Measurements from ENCODE around the gene ALG14. TPM values are rescaled to one million over a fixed set of nuclear protein-coding genes. Genes with fewer than 3 reads are reported as not detected.
"Not testable (repeated sequence)": the region's sequence is repeated elsewhere in the genome, so short reads cannot be mapped to it uniquely, and the experiment has no call there.

ALG14 gene
- total RNA-seq, 1 experiment from 2014 or later, result 4.7 TPM

DNA sequence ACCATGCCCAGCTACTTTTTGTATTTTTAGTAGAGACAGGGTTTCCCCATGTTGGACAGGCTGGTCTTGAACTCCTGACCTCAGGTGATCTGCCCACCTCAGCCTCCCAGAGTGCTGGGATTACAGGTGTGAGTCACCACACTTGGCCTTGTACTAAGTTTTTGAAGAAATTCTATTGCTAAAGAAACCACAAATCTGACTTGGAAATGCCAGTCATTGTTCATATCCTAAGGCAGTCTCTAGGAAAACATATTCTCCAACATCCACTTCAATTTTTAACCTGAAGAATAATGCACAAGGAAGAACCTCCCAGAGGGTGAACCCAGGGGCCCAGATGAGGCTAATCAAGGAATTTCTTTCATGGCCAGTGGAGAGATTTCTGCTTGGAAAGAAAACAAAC lies 20.1 kb upstream of the ALG14 start:
- in situ Hi-C loops (cut with HindIII; ENCODE audit: low pct_unique_long_range_greater_than_20kb, low sequenced_read_pairs); DNase-seq (ENCODE audit: low read depth, low spot score): not testable (repeated sequence)

DNA sequence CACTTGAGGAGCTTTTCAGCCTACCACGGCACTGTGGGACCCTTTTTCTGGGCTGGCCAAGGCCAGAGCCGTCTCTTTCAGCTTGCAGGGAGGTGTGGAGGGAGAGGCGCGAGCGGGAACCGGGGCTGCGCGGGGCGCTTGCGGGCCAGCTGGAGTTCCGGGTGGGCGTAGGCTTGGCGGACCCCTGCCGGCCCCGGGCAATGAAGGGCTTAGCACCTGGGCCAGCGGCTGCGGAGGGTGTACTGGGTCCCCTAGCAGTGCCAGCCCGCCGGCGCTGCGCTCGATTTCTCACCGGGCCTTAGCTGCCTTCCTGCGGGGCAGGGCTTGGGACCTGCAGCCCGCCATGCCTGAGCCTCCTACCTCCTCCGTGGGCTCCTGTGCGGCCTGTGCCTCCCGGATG lies 18.5 kb upstream of the ALG14 start:
- DNase-seq (ENCODE audit: low read depth, low spot score); in situ Hi-C loops (cut with HindIII; ENCODE audit: low pct_unique_long_range_greater_than_20kb, low sequenced_read_pairs): not testable (repeated sequence)

DNA sequence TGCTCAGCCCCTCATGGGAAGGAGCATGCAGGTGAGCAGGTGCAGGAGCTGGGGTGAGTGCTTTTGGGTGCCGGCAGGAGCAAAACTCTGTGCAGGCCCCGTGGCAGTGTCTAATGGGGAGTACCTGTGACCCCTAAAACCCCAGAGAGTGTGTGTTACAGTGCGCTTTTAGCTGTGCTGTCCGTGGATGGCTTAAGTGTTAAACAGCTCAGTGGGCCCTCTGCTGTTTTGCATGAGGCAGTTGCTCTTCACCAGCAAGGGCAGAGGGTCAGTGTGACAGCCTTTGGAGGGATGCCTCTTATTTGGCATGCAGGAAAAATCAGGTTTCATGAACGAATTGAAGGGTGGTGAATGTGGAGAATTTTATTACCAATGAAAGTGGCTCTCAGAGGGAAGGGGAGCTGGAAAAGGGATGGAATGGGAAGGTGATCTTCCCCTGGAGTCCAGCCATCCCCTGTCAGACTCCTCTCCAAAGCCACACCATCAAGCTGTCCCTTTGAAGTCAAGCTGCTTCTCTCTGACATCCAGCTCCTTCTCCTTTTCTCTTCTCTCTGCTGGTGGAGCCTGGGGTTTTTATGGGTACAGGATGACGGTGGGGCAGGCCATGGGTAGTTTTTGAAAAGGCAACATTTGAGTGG lies 17.0 kb upstream of the ALG14 start:
- in situ Hi-C loops (cut with HindIII; ENCODE audit: low pct_unique_long_range_greater_than_20kb, low sequenced_read_pairs), result no loop called here
- no peak for DNase-seq (ENCODE audit: low read depth, low spot score)

DNA sequence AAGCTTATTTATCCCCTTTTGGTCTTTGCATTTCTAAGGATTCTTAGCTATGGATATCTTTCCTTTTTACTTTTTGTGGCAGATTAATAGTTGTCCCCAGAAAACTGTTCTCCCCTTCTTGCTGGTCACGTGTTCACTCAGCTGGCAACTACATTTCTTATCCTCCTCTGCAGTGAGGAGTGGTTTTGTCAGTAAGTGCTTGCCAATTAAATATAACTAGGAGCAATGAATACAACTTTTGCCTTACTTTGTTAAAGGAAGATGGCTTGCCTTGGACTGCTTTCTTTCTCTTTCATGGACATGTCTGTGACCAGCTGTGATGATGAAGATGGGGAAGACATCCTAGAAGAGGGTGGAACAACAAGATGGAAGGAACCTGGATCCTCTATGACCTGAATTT lies 15.6 kb upstream of the ALG14 start:
- DNase-seq (ENCODE audit: low read depth, low spot score), result no peak
- in situ Hi-C loops (cut with HindIII; ENCODE audit: low pct_unique_long_range_greater_than_20kb, low sequenced_read_pairs), result no loop called here

DNA sequence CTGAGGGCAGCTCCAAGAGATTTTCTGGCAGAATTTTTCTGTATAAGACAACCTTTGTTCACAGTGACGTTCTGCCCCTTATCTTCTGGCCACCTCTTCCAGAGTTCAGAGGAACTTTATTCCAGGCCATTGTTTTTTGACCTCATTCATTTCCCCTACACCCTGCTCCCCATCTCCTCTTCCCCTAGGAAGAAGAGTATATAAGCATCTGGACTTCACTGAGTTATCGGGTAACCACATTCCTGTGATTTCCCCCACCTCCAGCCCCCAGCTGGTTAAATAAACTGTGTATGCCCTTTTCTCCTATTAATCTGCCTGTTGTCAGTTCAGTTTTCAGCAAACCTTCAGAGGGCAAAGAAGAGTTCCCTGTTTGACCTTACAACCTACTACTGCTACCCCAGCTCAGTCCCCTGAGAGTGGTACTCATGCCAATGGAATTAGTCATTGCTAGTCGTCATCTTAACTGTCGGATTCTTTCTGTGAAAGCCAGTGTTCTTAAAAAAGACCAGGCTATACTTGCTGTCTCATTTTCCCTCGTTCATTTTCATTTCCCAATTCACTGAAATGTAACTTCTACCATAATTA lies 14.3 kb upstream of the ALG14 start:
- in situ Hi-C loops (cut with HindIII; ENCODE audit: low pct_unique_long_range_greater_than_20kb, low sequenced_read_pairs), result no loop called here

DNA sequence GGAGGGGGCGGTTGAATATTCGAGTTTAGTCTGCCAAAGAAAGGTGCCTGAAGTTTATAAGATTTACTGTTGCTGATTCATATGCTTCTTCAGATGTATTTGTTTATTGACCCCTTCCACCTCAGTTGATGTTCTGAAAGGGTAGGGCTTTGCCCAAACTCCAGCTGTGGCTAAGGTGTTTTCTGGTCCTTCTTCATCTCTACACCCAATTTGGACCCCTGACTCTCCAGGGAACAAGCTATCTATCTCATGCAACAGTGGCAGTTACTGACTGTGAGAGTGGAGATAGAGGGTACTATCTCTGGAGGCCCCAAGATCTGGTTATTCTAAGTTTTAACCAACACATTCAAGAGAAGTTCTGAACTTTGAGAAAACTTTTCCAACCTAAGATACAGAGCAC lies 12.6 kb upstream of the ALG14 start:
- in situ Hi-C loops (cut with HindIII; ENCODE audit: low pct_unique_long_range_greater_than_20kb, low sequenced_read_pairs), result no loop called here
- no peak for DNase-seq (ENCODE audit: low read depth, low spot score)

More for the DNA sequence above, 14.3 kb upstream of the ALG14 start:
- DNase-seq (ENCODE audit: low read depth, low spot score), result peak; percentile 96

DNA sequence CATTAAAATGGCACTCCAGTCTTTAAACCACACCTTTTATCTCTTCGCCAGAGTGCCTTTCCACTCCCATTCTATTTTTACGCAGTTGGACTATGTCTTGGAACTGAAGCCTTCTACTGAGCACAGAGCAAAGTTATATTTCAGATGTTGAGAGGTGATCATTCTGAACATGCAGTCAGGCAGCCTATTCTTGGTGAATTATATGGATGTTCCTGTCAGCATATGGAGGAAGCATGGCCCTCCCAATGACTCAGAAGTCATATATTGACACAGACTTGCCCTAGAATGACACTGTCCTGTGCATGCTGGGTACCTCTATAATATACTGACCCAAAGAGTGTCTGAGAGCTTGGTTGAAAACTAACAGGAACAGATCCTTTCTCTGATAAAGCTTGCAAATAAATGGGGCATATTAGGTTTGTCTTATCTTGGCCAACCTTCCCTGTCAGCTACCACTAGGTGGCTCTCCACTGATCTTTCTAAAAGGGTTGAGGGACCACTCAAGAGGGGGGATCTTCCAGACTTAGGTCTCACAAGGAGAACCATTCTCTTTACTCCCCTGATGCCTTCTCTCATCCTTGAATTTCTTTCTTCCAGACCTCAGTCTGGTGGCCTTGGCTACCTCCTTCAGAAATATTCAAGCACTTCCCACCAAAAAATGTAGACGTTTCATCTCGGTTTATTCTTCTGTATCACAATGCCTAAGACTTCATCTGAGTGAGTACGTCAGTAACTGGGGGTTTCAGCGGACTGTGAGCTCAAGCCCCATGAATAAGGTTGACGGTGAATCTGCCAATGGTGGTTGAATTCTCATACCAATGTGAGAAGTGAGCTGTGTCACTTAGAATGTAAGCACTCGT lies 11.8 kb upstream of the ALG14 start:
- peak; percentile 74 for DNase-seq (ENCODE audit: low read depth, low spot score)
- in situ Hi-C loops (cut with HindIII; ENCODE audit: low pct_unique_long_range_greater_than_20kb, low sequenced_read_pairs), result no loop called here

DNA sequence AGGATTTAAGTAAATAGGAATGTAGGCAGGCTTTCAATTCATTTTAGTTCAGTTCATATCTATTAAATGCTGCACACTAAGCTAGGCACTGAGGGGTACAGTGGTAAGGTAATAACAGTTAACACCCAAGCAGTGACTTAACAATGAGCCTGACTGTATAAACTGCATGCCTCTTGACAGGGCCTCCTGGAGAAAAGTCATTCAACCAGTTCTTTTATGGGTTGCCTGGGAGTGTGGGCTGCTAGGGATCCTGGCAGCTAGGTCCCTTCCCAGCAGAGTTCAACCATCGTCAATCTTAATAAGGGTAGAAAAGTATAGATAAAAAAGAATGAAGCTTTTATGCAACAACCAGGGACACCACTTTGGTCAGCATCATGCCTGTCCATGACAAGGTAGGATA lies 8.1 kb upstream of the ALG14 start:
- DNase-seq (ENCODE audit: low read depth, low spot score), result no peak
- in situ Hi-C loops (cut with HindIII; ENCODE audit: low pct_unique_long_range_greater_than_20kb, low sequenced_read_pairs), result no loop called here

DNA sequence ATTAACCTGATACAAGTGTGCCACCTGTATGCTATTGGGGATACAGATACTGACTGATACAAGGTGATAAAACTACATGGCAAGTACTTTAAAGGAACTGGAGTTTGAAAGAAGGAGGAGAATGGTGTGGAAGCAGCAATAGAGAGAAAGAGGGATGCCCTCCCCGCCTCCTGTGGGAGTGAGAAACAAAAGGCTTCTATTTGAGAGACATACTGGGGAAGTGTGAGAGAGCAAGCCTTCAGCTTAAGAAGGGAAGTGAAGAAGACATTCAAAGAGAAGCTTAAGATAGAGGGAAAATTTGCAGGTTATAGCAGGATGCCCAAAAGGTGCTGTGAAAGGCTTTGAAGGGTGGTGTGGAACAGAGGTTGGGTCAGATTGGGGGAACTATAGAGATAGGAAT lies 7.7 kb upstream of the ALG14 start:
- in situ Hi-C loops (cut with HindIII; ENCODE audit: low pct_unique_long_range_greater_than_20kb, low sequenced_read_pairs), result no loop called here
- peak; percentile 30 for DNase-seq (ENCODE audit: low read depth, low spot score)

DNA sequence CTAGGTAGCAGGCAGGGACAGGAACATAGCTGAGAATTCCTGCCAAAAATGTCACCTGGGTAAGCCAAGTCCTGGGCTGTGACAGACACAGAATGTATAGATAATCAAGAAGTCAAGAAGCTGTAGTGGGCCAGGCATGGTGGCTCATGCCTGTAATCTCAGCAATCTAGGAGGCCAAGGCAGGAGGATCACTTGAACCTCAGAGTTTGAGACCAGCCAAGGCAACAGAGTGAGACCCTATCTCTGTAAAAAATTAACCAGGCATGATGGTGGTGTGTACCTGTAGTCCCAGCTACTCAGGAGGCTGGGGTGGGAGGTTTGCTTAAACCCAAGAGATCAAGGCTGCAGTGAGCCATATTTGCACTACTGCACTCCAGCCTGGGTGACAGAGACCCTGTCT lies 3.3 kb upstream of the ALG14 start:
- in situ Hi-C loops (cut with HindIII; ENCODE audit: low pct_unique_long_range_greater_than_20kb, low sequenced_read_pairs), result no loop called here
- no peak for DNase-seq (ENCODE audit: low read depth, low spot score)

DNA sequence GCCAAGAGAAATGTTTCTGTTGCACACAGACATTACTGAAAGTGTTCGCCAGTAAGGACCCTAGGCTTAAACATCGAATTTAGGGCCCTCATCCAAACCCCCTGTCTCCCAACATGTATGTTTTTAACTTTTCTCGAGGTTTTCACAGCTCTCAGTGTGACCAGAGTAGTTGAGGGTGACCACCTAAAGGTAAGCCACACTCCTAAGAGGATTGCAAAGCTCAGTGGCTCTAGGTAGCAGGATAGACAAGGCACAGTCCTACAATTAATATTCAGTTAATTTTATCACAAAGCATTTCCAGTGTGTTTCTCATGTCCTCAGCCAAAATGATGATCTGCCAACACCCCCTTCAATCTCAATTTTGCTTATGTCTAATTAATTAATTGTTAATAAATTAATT lies 695 bp upstream of the ALG14 start:
- no peak for DNase-seq (ENCODE audit: low read depth, low spot score)
- in situ Hi-C loops (cut with HindIII; ENCODE audit: low pct_unique_long_range_greater_than_20kb, low sequenced_read_pairs), result no loop called here

DNA sequence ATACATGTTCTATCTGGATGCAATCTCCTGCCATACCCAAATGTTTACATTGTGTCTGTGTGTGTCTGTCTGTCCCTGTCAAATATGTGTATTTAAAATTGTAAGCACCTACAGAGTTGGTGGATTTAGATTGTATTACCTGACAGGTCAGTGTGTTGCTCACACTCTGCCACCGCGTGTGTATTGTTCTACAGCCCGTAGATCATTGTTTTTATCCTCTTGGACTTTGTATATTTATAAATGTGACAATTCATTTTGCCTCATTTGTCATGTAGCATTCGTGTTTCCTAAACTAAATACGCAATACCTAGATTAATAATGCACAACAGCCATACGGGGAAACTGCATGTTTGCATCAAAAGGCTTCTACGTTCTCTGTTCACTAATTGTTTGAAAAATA lies 634 bp downstream of the ALG14 start:
- in situ Hi-C loops (cut with HindIII; ENCODE audit: low pct_unique_long_range_greater_than_20kb, low sequenced_read_pairs), result no loop called here

DNA sequence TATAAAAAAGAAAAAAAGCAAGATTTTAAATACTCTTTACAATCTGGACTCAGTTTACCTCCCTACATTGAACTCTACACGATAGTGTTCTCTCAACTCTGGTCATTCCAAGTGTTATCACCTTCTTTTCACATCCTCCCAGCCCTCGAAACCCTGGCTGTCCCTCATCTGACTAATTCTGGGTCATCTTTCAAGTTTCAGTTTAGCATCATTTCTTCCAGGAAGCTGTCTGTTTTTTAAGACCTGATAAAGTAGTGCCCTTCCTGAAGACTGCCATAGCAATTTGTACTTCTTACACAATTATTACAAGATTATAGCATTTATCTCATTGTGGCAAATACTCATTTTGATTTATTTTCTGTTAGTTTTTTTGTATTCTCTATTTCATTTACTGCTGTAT lies 1.2 kb downstream of the ALG14 start:
- in situ Hi-C loops (cut with HindIII; ENCODE audit: low pct_unique_long_range_greater_than_20kb, low sequenced_read_pairs), result no loop called here

More for the DNA sequence above, 634 bp downstream of the ALG14 start:
- no peak for DNase-seq (ENCODE audit: low read depth, low spot score)

DNA sequence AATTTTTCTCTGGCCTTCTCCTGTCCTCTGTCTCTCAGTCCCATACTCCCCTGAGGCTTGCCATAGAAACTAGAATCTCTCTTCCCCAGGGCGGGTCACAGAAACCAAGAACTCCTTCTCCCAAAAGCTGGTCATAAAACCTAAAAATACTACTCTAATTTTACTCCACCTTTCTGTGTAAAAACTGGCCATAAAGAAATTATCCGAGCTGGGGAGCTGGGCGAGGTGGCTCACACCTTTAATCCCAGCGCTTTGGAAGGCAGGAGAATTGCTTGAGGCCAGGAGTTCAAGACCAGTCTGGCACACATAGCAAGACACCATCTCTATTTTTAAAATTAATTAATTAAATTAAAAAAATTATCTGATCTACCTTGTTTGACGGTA lies 3.0 kb downstream of the ALG14 start:
- in situ Hi-C loops (cut with HindIII; ENCODE audit: low pct_unique_long_range_greater_than_20kb, low sequenced_read_pairs), result no loop called here
- no peak for DNase-seq (ENCODE audit: low read depth, low spot score)

More for the DNA sequence above, 1.2 kb downstream of the ALG14 start:
- no peak for DNase-seq (ENCODE audit: low read depth, low spot score)

DNA sequence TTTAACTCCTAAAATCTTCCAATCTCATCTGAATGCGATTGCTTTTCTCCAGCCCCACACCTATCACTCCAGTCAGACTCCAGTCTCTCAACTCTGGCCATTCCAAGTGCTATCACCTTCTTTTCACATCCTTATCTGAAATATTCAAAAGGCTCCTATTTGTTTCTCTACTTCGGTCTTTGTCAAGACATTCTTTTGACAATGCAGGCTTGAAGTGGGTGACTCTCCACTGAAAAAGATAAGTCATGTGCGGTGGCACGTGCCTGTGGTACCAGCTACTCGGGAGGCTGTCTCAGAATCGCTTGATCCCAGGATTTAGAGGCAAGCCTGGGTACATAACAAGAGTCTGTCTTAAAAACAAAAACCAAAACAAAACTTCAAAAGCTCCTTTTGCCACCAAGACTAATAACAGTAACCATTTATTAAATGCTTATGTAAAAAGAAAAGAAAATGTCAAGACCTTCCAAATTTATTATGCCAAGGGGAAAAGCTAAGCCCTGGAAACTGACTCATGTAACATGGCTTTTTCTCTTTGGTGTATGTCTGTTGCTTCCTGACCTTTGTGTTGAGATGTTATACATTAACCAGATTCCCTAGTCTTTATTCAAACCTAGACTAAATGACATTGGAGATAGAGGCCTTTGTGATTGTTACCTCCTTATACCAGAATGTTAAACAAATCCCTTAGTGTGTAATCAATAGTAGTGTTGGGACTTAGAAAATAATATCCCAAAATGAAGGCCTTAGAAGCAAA lies 3.6 kb downstream of the ALG14 start:
- DNase-seq (ENCODE audit: low read depth, low spot score), result peak; percentile 33
- in situ Hi-C loops (cut with HindIII; ENCODE audit: low pct_unique_long_range_greater_than_20kb, low sequenced_read_pairs), result no loop called here

DNA sequence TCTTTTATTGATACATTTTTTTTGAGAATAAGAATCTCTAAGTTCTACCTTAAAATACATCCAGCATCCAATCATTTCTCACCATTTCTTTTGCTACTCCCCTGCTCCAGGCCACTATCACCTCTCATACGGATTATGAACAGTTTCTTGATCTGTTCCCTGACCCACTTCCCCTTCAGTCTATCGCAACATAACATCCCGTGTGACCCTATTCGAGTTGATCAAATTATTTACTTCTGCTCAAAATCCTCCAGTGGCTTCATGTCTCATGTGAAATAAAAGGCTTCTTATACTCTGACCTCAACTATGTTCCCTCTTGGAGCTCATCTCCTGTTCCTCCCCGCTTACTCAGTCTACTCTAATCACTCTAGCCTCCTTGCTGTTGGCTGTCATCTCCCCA lies 5.2 kb downstream of the ALG14 start:
- in situ Hi-C loops (cut with HindIII; ENCODE audit: low pct_unique_long_range_greater_than_20kb, low sequenced_read_pairs), result no loop called here
- peak; percentile 30 for DNase-seq (ENCODE audit: low read depth, low spot score)

DNA sequence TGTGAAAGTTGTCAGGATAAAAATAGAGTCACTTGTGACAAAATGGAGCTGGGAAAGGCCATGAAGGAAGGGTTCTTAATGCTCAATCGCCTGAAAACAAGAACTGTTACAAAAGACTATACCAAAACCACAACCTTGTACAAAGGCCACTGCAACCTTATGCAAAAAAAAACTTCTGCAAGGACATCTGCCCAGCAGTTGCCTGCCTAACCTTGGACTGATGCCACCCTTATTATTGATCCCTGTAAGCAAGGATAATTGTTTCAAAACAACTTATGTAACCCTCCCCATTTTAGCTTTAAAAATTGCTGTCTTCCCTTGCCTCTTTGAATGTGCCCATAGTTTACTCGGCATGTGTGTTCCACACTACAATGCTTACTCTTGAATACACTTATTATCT lies 5.7 kb downstream of the ALG14 start:
- in situ Hi-C loops (cut with HindIII; ENCODE audit: low pct_unique_long_range_greater_than_20kb, low sequenced_read_pairs), result no loop called here

DNA sequence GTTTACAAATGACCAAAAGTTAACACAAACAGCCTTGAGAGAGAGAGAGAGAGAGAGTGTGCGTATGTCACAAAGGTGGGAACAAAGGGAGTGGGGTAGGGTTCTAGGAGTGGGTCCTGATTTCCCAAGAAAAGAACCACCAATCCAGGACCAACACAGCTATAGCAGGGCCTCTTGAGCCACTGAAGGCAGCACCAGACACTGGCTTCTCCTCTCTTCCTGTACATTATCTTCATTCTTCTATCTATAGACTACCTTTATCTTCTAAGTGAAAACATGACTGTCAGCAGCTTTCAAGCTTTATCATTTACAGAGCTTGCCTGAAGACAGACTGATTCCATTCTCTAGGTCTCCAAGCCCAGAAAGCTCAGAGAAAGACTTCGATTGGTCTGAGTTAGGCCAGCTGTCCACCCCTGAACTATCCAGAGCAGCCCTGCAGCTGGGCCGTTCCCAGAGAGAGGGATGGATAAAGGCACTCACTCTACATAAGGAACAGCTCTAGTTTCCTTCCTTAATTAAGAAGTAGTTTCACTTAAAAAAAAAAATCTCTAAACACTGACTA lies 11.2 kb downstream of the ALG14 start:
- in situ Hi-C loops (cut with HindIII; ENCODE audit: low pct_unique_long_range_greater_than_20kb, low sequenced_read_pairs), result no loop called here

More for the DNA sequence above, 5.7 kb downstream of the ALG14 start:
- DNase-seq (ENCODE audit: low read depth, low spot score), result no peak

More for the DNA sequence above, 11.2 kb downstream of the ALG14 start:
- no peak for DNase-seq (ENCODE audit: low read depth, low spot score)

All from SK-MEL-5 (cell line).